SH-SY5Y (cell line): ENCODE results near the gene LY6G5C.

Experiments used
- GATA2 ChIP-seq: IDR thresholded peaks from 2 replicates; pipeline ENCODE4 v1.6.1; 2011; ENCODE audit warnings: mild to moderate bottlenecking, low read depth, low read length
- GATA3 ChIP-seq: IDR thresholded peaks from 2 replicates; pipeline ENCODE4 v1.6.1; 2011; ENCODE audit warnings: low read depth, mild to moderate bottlenecking, low read length, moderate library complexity

Gene LY6G5C

DNA sequence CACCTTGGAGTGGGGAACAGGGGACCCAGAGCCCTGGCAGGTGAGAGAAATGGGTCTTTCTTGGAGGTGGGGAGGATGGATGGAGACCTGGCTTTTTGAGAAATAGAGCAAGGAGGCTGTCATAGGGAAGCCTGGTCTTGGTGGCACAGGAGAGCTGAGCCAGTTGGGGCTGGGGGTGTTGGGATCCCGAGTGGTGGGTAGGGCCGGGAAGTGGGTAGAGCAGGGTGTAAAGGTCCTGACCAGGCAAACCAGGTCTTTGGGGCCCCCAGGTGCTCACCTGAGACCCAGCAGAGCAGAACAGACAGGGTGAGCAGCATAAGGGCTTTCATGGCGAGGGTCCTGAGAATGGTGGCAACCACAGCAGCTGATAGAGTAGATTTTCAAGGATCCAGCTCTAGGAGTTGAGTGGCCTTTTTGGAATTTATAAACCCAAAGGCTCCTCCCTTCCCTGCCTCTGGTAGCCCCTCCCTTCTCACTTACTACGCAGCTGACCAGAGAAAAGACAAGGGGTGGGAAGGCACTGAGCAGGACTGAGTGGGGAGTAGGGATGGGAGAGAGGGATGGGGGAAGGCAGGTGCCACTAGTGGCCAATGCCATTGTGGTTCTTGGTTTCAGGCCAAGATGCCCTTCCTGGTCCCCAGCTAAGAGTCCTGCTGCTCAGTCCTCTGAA lies 40.6 kb upstream of the LY6G5C start, which contains the start of gene LY6G6C:
LY6G6C (minus strand) TSS at position 396 of the 670 bp plus-strand sequence; CDS start at position 329, 67 bp downstream.
- no peak for TF ChIP-seq GATA2
- no peak for TF ChIP-seq GATA3

- TF ChIP-seq GATA2 (no peak), GATA3 (no peak)
Observed at GRCh38 chr6:31720196-31720770, 39.4 kb upstream of the LY6G5C start.

- TF ChIP-seq GATA3 (no peak), GATA2 (no peak)
Observed at GRCh38 chr6:31719001-31719400, 38.1 kb upstream of the LY6G5C start.

- TF ChIP-seq GATA3 (no peak), GATA2 (no peak)
Observed at GRCh38 chr6:31718265-31718664, 37.4 kb upstream of the LY6G5C start.

GRCh38 chr6:31717499-31718222 lies 36.8 kb upstream of the LY6G5C start:
- TF ChIP-seq GATA3 (no peak), GATA2 (no peak)

- TF ChIP-seq GATA3 (no peak), GATA2 (no peak)
Observed at GRCh38 chr6:31715022-31715958, 34.4 kb upstream of the LY6G5C start, which contains the start of gene LY6G6D. Gene LY6G6D (plus strand): TSS chr6:31715348. CDS start chr6:31715356, 8 bp downstream.

- no peak for TF ChIP-seq GATA2
- no peak for TF ChIP-seq GATA3
Observed at GRCh38 chr6:31713991-31714684, 33.3 kb upstream of the LY6G5C start.

GRCh38 chr6:31713465-31713864 lies 32.6 kb upstream of the LY6G5C start:
- TF ChIP-seq GATA3 (no peak), GATA2 (no peak)

GRCh38 chr6:31712296-31712695 lies 31.4 kb upstream of the LY6G5C start:
- TF ChIP-seq GATA3: no peak
- TF ChIP-seq GATA2: no peak

GRCh38 chr6:31711233-31711632 lies 30.4 kb upstream of the LY6G5C start:
- TF ChIP-seq GATA3 (no peak), GATA2 (no peak)

DNA sequence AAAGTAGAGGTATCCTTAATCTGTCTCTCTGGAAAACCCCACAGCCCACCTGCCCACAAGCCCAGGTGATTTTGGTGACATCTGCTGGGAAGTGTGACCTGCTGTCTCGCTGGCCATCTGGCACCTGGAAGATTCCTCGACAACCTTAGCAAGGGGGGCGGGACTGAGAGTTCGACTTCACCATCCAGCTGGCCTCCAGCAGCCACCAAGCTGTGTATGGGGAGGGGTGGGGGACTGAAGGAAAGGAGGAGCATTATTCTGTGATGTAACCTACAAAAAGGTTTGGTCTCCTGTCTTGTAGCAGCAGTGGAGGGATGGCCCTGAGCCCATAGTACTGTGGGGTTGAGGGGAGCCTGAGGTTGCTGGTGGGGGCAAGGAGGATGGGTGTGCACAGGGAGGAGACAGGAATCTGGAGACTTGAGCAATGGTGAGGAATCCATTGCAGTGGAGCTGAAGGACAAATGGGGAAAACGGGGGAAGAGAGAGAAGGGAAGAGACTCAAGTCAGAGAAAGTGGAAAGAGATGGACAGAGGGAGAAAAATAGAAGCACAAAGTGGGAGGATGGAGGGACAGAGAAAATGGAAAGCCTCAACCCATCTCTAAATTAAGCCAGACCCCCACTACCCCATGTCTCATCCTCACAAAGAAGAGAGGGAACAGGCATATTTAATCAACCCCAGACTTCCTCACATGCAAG lies 29.8 kb upstream of the LY6G5C start:
- no peak for TF ChIP-seq GATA3
- TF ChIP-seq GATA2: no peak

GRCh38 chr6:31708224-31708623 lies 27.4 kb upstream of the LY6G5C start:
- TF ChIP-seq GATA3: no peak
- no peak for TF ChIP-seq GATA2
